Keratinocyte (primary cell): ENCODE measurements around the gene GRK3.

Experiments used
- CTCF ChIP-seq, 3 experiments: IDR thresholded peaks in 1 of 3; conservative IDR thresholded peaks in 1 of 3; optimal IDR thresholded peaks in 1 of 3; 2 replicates in 2 of 3; 3 replicates in 1 of 3; pipeline versions ENCODE3 to v1.5.1; 2011; ENCODE audit warnings: low read length in 3 of 3, mild to moderate bottlenecking in 3 of 3, moderate library complexity in 2 of 3, control low read depth in 1 of 3, inconsistent platforms in 1 of 3; ENCODE audit not compliant: insufficient read depth in 2 of 3; ENCODE audit errors: extremely low read depth in 1 of 3
- EZH2 ChIP-seq: IDR thresholded peaks from one replicate; pipeline ENCODE4 v1.6.1; 2012; ENCODE audit warnings: inconsistent platforms, mild to moderate bottlenecking, low read length, moderate library complexity

- TF ChIP-seq CTCF (optimal IDR thresholded peaks at IDR 0.05 in 1 of 3, IDR thresholded peaks at IDR 0.05 in 1 of 3, conservative IDR thresholded peaks at IDR 0.05 in 1 of 3; ENCODE audit: extremely low read depth in 1 of 3, insufficient read depth in 2 of 3, low read length in 3 of 3) (no peak), EZH2 (no peak)
Measured at GRCh38 chr22:25710501-25710900, 146.0 kb downstream of the GRK3 start.
